Large intestine (tissue), 3 donors: ENCODE measurements around the gene NTSR1. TPM values are rescaled to one million over a fixed set of nuclear protein-coding genes. Genes with fewer than 3 reads are reported as not detected.

Experiments used
- DNase-seq, 2 donors: peaks; one replicate each; pipeline versions ENCODE4 v3.0.0 to v3.0.0-alpha.2; 2013
- H3K27ac ChIP-seq: one replicate; pipeline ENCODE4 v1.5.1; 2013; ENCODE audit warnings: low read length
- H3K27me3 ChIP-seq: 2 replicates; pipeline ENCODE4 v1.6.1; 2013; ENCODE audit warnings: low read length; ENCODE audit not compliant: control insufficient read depth, insufficient read depth
- H3K36me3 ChIP-seq: 2 replicates; pipeline ENCODE4 v1.6.1; 2013; ENCODE audit warnings: low read length; ENCODE audit not compliant: control insufficient read depth, insufficient read depth
- H3K4me1 ChIP-seq: one replicate; pipeline ENCODE4 v1.6.1; 2013; ENCODE audit warnings: low read length; ENCODE audit not compliant: control insufficient read depth, insufficient read depth
- H3K4me3 ChIP-seq: one replicate; pipeline ENCODE4 v1.5.1; 2013; ENCODE audit warnings: low read length
- H3K9me3 ChIP-seq: one replicate; pipeline ENCODE4 v1.6.1; 2013; ENCODE audit warnings: mild to moderate bottlenecking, low read depth, low read length, moderate library complexity; ENCODE audit not compliant: control insufficient read depth
- WGBS: methylation state at CpG from one replicate; pipeline ENCODE4 v1.1.5; 2013; ENCODE audit warnings: low lambda C conversion rate; ENCODE audit not compliant: insufficient coverage; 5-methylcytosine and 5-hydroxymethylcytosine counted together
- polyA plus RNA-seq: library from polyadenylated mRNA; unstranded; fragments of 120-200 nt; gene quantifications from one replicate; pipeline ENCODE4 v1.2.1, GENCODE V29; 2013

NTSR1 gene
- polyA plus RNA-seq, 1 donor, result 1.1 TPM

- H3K36me3 ChIP-seq, result no peaks in the 10 kb centered on the region
- WGBS, result 50% methylated on average over 2 of the region's 24 CpGs
- no peak for DNase-seq
- peaks cover 25% of the 10 kb centered on the region for H3K27me3 ChIP-seq
- H3K9me3 ChIP-seq, result no peaks in the 10 kb centered on the region
- H3K4me1 ChIP-seq, result no peaks in the 10 kb centered on the region
- H3K4me3 ChIP-seq, result no peak overlapping the region
- no peak overlapping the region for H3K27ac ChIP-seq
These were observed 16.3 kb downstream of the NTSR1 start for GRCh38 chr20:62724692-62725595.

- H3K4me1 ChIP-seq, result no peaks in the 10 kb centered on the region
- 40% methylated on average over 1 of the region's 15 CpGs for WGBS
- no peaks in the 10 kb centered on the region for H3K9me3 ChIP-seq
- H3K36me3 ChIP-seq, result no peaks in the 10 kb centered on the region
- no peak overlapping the region for H3K27ac ChIP-seq
- DNase-seq, result no peak
- no peak overlapping the region for H3K4me3 ChIP-seq
- peaks cover 25% of the 10 kb centered on the region for H3K27me3 ChIP-seq
These were observed 17.1 kb downstream of the NTSR1 start for GRCh38 chr20:62725596-62726268.

- WGBS, result no CpG with 5 or more reads among the region's 12 CpGs
- Histone ChIP-seq H3K27ac (no peak overlapping the region), H3K36me3 (no peaks in the 10 kb centered on the region), H3K9me3 (no peaks in the 10 kb centered on the region), H3K4me3 (no peak overlapping the region), H3K4me1 (no peaks in the 10 kb centered on the region), H3K27me3 (peaks cover 25% of the 10 kb centered on the region)
- no peak for DNase-seq
These were observed 17.6 kb downstream of the NTSR1 start for GRCh38 chr20:62726276-62726675.

- Histone ChIP-seq H3K4me1 (no peaks in the 10 kb centered on the region), H3K27me3 (peaks cover 21% of the 10 kb centered on the region), H3K4me3 (no peak overlapping the region), H3K27ac (no peak overlapping the region), H3K9me3 (no peaks in the 10 kb centered on the region), H3K36me3 (no peaks in the 10 kb centered on the region)
- no CpG with 5 or more reads among the region's 31 CpGs for WGBS
- DNase-seq, result no peak
These were observed 18.3 kb downstream of the NTSR1 start for GRCh38 chr20:62726716-62727583.

- no peaks in the 10 kb centered on the region for H3K4me1 ChIP-seq
- no peak overlapping the region for H3K4me3 ChIP-seq
- H3K9me3 ChIP-seq, result no peaks in the 10 kb centered on the region
- no peak overlapping the region for H3K27ac ChIP-seq
- no peaks in the 10 kb centered on the region for H3K36me3 ChIP-seq
- DNase-seq, result no peak
- no CpG with 5 or more reads among the region's 15 CpGs for WGBS
- peaks cover 18% of the 10 kb centered on the region for H3K27me3 ChIP-seq
These were observed 19.0 kb downstream of the NTSR1 start for GRCh38 chr20:62727584-62728027.

- H3K9me3 ChIP-seq, result no peaks in the 10 kb centered on the region
- WGBS, result no CpG with 5 or more reads among the region's 26 CpGs
- no peak for DNase-seq
- no peak overlapping the region for H3K4me3 ChIP-seq
- no peaks in the 10 kb centered on the region for H3K4me1 ChIP-seq
- no peaks in the 10 kb centered on the region for H3K36me3 ChIP-seq
- H3K27me3 ChIP-seq, result peaks cover 20% of the 10 kb centered on the region
- H3K27ac ChIP-seq, result no peak overlapping the region
These were observed 19.6 kb downstream of the NTSR1 start for GRCh38 chr20:62728028-62728780.

- Histone ChIP-seq H3K27me3 (peaks cover 21% of the 10 kb centered on the region), H3K9me3 (no peaks in the 10 kb centered on the region), H3K36me3 (no peaks in the 10 kb centered on the region), H3K4me1 (no peaks in the 10 kb centered on the region), H3K4me3 (no peak overlapping the region), H3K27ac (no peak overlapping the region)
- no CpG with 5 or more reads among the region's 9 CpGs for WGBS
- no peak for DNase-seq
These were observed 20.2 kb downstream of the NTSR1 start for GRCh38 chr20:62728781-62729300.

GRCh38 chr20:62730481-62730880, 21.8 kb downstream of the NTSR1 start:
- 93% methylated on average over 9 of the region's 13 CpGs for WGBS
- H3K9me3 ChIP-seq, result no peaks in the 10 kb centered on the region
- no peak overlapping the region for H3K27ac ChIP-seq
- peaks cover 11% of the 10 kb centered on the region for H3K27me3 ChIP-seq
- H3K4me3 ChIP-seq, result no peak overlapping the region
- H3K36me3 ChIP-seq, result no peaks in the 10 kb centered on the region
- DNase-seq, result no peak
- H3K4me1 ChIP-seq, result no peaks in the 10 kb centered on the region

- Histone ChIP-seq H3K9me3 (no peaks in the 10 kb centered on the region), H3K4me1 (no peaks in the 10 kb centered on the region), H3K27ac (no peak overlapping the region), H3K27me3 (peaks cover 13% of the 10 kb centered on the region), H3K36me3 (no peaks in the 10 kb centered on the region), H3K4me3 (no peak overlapping the region)
- DNase-seq, result no peak
- WGBS, result 100% methylated on average over 1 of the region's 13 CpGs
These were observed 23.6 kb downstream of the NTSR1 start for GRCh38 chr20:62732031-62732760.
